GM19463 (cell line): ENCODE data around the gene GRM8.
A peak's percentile ranks its signal among the peaks of the same experiment; 100 is the strongest.

ENCODE experiments used
- ATAC-seq: cut with Tn5 transposase; IDR thresholded peaks from one replicate; pipeline ENCODE4 v1.9.1; 2021; ENCODE audit warnings: mild to moderate bottlenecking, moderate library complexity; ENCODE audit not compliant: unreplicated experiment

The GRM8 gene

GRCh38 chr7:126472825-126473224, 779.9 kb downstream of the GRM8 start:
- ATAC-seq = no peak

GRCh38 chr7:126462405-126462804, 790.3 kb downstream of the GRM8 start:
- ATAC-seq = no peak

GRCh38 chr7:126460664-126461063, 792.1 kb downstream of the GRM8 start:
- no peak for ATAC-seq

DNA sequence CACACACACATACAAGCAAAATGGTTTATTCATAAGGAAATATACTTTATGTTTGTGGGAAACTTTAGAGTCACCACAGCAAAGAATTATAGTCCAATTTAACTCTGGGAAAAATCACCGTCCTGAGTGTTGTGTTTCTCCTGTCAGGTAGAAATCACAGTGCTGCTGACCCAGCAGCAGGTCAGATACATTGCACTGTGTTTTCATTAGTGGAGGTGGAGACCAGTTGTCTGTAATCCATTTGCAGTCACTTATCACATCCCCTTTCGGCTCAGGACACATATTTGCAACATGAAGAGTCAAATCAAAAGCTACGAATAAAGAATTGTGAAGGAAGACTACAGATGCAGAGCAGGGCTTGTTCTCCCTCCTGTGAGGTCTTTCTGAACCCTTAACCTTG, 799.6 kb downstream of the GRM8 start:
- ATAC-seq = no peak

- ATAC-seq = peak; percentile 86
Measured at GRCh38 chr7:126450269-126450671, 802.5 kb downstream of the GRM8 start.

GRCh38 chr7:126449611-126450268, 803.0 kb downstream of the GRM8 start:
- ATAC-seq = peak; percentile 7

- ATAC-seq = no peak
Measured at GRCh38 chr7:126447984-126448383, 804.8 kb downstream of the GRM8 start.

GRCh38 chr7:126445991-126446390, 806.8 kb downstream of the GRM8 start:
- no peak for ATAC-seq

DNA sequence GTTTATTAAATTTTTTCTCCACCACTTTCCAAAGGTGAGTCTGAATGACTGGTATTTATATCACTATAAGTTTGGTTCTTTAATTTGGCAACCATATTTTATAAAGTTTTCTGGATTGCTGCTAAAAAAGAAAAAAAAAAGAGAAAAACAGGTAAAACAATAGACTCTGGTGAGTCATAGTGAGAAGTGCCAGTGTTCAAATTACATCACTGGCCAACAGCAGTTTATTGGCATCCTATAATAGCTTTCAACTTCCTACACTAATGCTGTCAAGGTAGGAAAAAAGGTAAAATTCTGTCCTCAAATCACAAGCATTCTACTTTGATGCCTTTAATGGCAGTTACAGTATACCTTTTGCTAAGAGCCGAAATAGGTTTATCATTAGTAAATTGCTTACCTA, 808.8 kb downstream of the GRM8 start:
- ATAC-seq = no peak

GRCh38 chr7:126442908-126443307, 809.8 kb downstream of the GRM8 start:
- ATAC-seq = no peak

DNA sequence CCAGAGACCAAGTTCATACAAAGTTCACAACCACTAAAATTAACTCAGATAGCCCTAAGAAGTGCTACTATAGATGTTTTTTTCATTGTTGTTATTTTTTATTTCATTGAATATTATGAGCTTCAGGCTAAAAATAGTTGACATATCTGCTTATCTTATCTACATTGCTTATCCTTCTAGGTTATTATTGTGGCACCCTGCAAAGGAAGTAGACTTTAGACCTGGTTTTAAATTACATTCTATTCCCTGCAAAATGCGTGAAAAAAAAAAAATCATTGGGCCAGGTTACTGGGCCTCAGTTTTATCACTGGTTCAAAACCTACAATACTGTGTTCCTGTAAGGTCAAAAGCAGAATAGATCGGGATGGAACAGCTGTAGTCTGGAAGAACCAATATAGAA, 811.0 kb downstream of the GRM8 start:
- ATAC-seq = no peak

DNA sequence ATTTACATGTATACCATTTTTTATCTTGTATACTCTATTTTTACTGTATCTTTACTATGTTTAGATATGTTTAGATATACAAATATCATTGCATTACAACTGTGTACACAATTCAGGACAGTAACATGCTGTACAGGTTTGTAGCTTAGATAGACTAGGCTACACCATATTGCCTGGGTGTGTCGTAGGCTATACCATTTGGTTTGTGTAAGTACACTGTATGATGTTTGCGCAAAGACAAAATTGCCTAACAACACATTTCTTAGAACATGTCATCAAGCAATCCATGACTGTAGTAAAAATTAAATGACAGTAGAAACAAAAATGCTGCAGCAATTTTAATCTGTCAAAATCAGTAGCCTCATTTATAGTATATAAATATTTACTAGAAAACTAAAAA, 812.2 kb downstream of the GRM8 start:
- ATAC-seq = no peak

DNA sequence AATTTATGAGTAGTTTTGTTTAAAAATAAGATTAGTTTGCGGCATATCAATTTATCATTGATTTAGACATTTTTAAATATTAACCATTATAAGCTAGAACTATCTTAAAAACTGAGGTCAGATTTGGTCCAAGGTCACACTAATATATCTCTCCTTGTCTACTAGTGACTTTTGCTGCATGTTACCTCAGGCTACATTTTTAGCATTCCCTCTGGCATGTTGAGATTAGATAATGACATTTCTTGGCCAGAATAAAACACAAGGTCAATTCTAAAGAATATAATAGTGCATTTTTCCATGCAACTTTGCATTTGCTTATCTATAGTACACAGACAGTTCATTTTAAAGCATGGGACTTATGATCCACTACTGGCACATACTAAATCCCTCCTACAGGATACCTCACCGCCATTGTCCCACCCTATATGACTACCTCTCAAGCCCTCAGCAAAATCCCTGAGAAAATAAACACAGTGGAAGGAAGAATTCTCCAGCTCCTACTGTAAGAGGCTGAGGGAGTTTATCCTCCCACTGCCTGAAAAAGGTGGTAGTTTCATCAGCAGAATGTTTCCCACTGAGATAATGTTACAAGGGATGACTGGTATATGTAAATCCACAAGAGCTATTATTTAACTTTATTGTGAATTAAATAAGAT, 816.4 kb downstream of the GRM8 start:
- ATAC-seq = no peak

DNA sequence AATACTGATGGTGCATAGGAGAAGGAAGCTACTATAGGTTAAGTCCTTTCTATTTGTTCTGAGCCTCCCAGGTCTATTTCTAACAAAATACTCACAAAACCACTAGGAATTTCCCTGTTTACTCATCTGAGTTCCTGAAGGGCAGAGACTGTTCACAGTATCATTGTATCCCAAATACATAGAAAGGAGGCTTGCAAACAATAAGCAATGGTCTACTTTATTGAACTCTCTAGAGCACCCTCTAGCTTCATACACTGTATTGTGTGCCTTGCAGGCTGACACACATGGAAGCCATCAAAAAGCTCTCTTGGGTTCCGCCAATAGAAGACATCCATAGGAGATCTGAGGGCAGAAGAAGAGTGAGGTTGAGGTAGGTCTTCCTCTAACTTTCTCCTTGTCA, 826.1 kb downstream of the GRM8 start:
- no peak for ATAC-seq

DNA sequence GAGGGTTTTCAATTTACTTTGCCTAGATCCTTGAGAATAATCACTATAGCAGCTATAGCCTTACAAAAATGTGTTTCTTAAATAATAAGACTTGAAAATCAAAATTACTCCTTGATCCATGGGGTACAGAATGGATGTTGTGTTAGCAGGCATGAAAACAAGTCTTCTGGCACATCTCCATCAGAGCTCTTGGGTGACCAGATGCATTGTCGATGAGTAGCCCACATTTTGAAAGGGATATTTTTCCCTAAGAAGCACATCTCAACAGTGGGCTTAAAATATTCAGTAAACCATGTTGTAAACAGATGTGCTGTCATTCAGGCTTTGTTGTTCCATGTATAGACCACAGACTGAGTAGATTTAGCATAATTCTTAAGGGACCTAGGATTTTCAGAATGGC, 827.8 kb downstream of the GRM8 start:
- ATAC-seq = no peak

- ATAC-seq = no peak
Measured at GRCh38 chr7:126419047-126419446, 833.7 kb downstream of the GRM8 start.

GRCh38 chr7:126411821-126412383, 840.8 kb downstream of the GRM8 start:
- ATAC-seq = peak; percentile 82

DNA sequence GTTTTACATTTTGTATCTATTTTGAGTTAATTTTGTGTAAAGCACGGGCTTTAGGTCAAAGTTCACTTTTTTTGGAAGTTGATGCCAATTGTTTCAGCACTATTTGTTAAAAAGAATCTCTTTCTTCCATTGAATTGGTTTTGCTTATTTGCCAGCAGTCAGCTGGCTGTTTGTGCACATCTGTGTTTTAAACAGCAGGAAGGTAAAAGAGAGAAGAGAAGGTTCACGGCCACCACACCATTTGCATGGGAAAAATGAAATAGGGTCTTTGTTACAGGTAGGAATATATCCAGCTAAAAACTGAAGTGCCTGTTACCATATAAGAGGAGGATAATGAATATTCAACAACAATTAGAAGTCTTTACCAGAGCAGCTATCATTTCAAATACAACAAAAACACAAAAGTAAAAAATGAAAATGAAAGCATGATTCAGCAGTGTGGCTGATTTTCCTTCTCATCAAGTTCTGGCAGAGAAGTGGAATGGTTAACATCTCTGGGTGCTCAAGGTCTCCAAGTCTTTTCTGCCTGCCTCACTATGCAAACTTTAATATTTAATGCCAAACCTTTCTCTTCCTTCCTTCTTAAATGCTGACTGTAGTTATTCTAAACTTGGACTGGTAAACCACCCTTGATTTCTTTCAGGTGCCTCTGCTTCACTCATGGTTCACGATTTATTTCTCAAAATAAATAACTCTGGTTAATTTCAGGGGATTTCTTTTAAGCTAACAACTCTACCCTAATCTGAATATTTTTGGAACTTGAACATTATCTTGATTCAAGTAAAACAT, 841.5 kb downstream of the GRM8 start:
- ATAC-seq = peak; percentile 33

- ATAC-seq = no peak
Measured at GRCh38 chr7:126403040-126403439, 849.7 kb downstream of the GRM8 start.

DNA sequence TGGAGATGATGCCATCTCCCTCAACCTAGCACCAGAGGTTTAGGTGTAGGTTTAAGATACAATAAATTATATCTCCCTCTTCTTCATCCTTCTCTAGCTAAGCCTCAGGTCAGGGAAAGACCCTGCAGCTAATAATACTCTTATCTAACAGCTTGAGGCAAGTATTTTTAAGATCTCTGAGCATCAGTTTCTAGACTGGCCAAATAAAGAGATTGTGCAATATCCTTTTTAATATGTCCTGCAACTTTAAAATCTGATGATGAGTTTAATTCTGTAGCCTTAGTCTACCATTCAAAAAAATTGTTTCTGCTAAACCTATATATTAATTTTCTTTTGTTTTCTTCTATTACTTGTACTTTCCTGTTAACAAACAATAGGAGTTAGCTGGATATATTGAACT, 850.8 kb downstream of the GRM8 start:
- ATAC-seq = no peak

DNA sequence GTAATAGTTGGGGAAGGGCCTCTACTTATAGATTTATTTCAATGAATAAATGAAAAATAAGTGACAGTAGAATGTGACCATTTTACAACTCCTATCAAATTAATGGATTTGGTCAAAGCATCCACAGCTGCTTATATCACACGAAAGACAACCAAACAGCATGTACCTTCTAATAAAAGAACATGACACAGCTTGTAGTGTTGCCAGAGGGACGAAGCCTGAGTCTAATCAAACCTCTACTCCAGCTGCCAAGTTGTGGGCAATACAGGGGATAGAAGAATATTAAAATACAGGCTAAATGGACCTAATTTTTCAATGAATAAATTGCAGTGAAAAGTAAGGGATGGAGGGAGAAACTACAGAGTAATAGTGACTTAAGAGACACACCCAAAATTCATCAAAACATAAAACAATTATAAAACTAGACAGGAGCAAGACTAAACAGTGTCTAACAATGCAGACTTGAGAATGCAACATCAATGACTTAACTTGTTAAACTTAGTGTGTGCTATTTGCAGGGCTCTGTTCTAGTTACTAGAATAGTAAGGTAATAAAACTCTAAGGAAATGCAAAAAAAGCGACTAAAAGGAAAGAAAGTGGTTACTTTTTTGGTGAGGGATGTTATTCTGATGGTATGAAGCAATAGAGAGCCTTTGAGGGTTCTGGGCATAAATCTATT, 853.8 kb downstream of the GRM8 start:
- no peak for ATAC-seq
